H1 (cell line): ENCODE results near the gene ANKRD24. TPM values are rescaled to one million over a fixed set of nuclear protein-coding genes. Genes with fewer than 3 reads are reported as not detected.

Source experiments
- CTCF ChIA-PET: fragments of 300-600 bp; sonication (Branson Sonifier 250); formaldehyde crosslinking; loops from one replicate; lab custom pipeline; 2021; ENCODE audit not compliant: partially characterized antibody; lab: Charles Lee
- POLR2A ChIA-PET: fragments of 300-600 bp; sonication (Branson Sonifier 250); formaldehyde crosslinking; loops from one replicate; lab custom pipeline; 2021; ENCODE audit warnings: inconsistent platforms; ENCODE audit not compliant: partially characterized antibody; lab: Charles Lee
- DNase-seq, 2 experiments: peaks; one replicate each; pipeline versions ENCODE4 v3.0.0 to v3.0.0-alpha.2; 2010 to 2022; ENCODE audit warnings: low spot score in 2 of 2, low read depth in 1 of 2, mixed read lengths in 1 of 2
- FAIRE-seq: peaks from 2 replicates; lab custom pipeline; 2011; peaks lifted over from hg19 to GRCh38; lab: Jason Lieb, UNC
- H2AFZ ChIP-seq: 2 replicates; pipeline ENCODE4 v1.8.1; 2012; ENCODE audit warnings: low read length, inconsistent platforms
- H2AK5ac ChIP-seq: 2 replicates; pipeline ENCODE4 v1.6.1; 2013; ENCODE audit warnings: low read depth, low read length
- H2BK120ac ChIP-seq: replicated peaks from 2 replicates; pipeline ENCODE3; 2013; ENCODE audit warnings: low read depth, low read length, inconsistent platforms
- H2BK12ac ChIP-seq: 2 replicates; pipeline ENCODE4 v1.6.1; 2013; ENCODE audit warnings: low read depth, low read length
- H2BK15ac ChIP-seq: 2 replicates; pipeline ENCODE4 v1.6.1; 2013; ENCODE audit warnings: low read length
- H2BK20ac ChIP-seq: 2 replicates; pipeline ENCODE4 v1.6.1; 2013; ENCODE audit warnings: low read length
- H2BK5ac ChIP-seq: 2 replicates; pipeline ENCODE4 v1.6.1; 2013; ENCODE audit warnings: low read depth, low read length
- H3K14ac ChIP-seq: 2 replicates; pipeline ENCODE4 v1.6.1; 2013; ENCODE audit warnings: inconsistent platforms; ENCODE audit not compliant: insufficient read length
- H3K18ac ChIP-seq: 2 replicates; pipeline ENCODE4 v1.6.1; 2013; ENCODE audit warnings: low read length; ENCODE audit errors: extremely low read depth
- H3K23ac ChIP-seq: 2 replicates; pipeline ENCODE4 v1.6.1; 2013; ENCODE audit warnings: inconsistent platforms; ENCODE audit not compliant: insufficient read length
- H3K23me2 ChIP-seq: 2 replicates; pipeline ENCODE4 v1.6.1; 2013; ENCODE audit warnings: low read depth, low read length
- H3K27ac ChIP-seq: 2 replicates; pipeline ENCODE4 v1.6.1; 2011; ENCODE audit warnings: low read depth, low read length, inconsistent platforms
- H3K27me3 ChIP-seq, 4 experiments: replicated peaks in 1 of 4; 1 replicate in 1 of 4; 2 replicates in 3 of 4; pipeline versions ENCODE4 v1.6.1 to v1.8.1; 2011 to 2013; ENCODE audit warnings: low read length in 3 of 4, mild to moderate bottlenecking in 3 of 4, inconsistent platforms in 2 of 4, mixed read lengths in 2 of 4, moderate library complexity in 1 of 4; ENCODE audit not compliant: control insufficient read depth in 3 of 4, insufficient read depth in 3 of 4; ENCODE audit errors: extremely low read depth in 1 of 4
- H3K36me3 ChIP-seq, 4 experiments: 2 replicates each; pipeline versions ENCODE4 v1.6.1 to v1.8.1; 2011 to 2013; ENCODE audit warnings: mild to moderate bottlenecking in 4 of 4, low read length in 3 of 4, moderate library complexity in 2 of 4, control low read depth in 1 of 4, inconsistent platforms in 1 of 4; ENCODE audit not compliant: insufficient read depth in 4 of 4, control insufficient read depth in 2 of 4
- H3K4ac ChIP-seq: replicated peaks from 2 replicates; pipeline ENCODE3; 2013; ENCODE audit warnings: low read length, low read depth, mixed read lengths, inconsistent platforms; ENCODE audit not compliant: insufficient read length
- H3K4me1 ChIP-seq, 4 experiments: replicated peaks in 1 of 4; 1 replicate in 1 of 4; 2 replicates in 3 of 4; pipeline versions ENCODE4 v1.6.1 to v1.8.1; 2011 to 2013; ENCODE audit warnings: low read length in 3 of 4, inconsistent platforms in 2 of 4, mixed read lengths in 1 of 4; ENCODE audit not compliant: insufficient read depth in 4 of 4, control insufficient read depth in 3 of 4
- H3K4me2 ChIP-seq, 2 experiments: 2 replicates each; pipeline versions ENCODE4 v1.6.1 to v1.8.1; 2011 to 2013; ENCODE audit warnings: low read depth in 2 of 2, low read length in 2 of 2, control low read depth in 1 of 2, inconsistent platforms in 1 of 2, mild to moderate bottlenecking in 1 of 2; ENCODE audit not compliant: insufficient read depth in 1 of 2
- H3K4me3 ChIP-seq, 4 experiments: fragments of 200-600, 300-600 bp in 1 of 4; sonication (generic), shearing (Covaris generic), sonication (Bioruptor Twin) in 1 of 4; 2 replicates each; pipeline versions ENCODE4 v1.5.1 to v1.8.1; 2011 to 2016; ENCODE audit warnings: low read length in 4 of 4, low read depth in 3 of 4, control low read depth in 2 of 4, inconsistent platforms in 2 of 4, mild to moderate bottlenecking in 2 of 4, mixed read lengths in 1 of 4, moderate library complexity in 1 of 4; ENCODE audit not compliant: insufficient read depth in 2 of 4; ENCODE audit errors: extremely low read depth in 1 of 4
- H3K56ac ChIP-seq: replicated peaks from 2 replicates; pipeline ENCODE3; 2013; ENCODE audit warnings: low read depth, mild to moderate bottlenecking, mixed read lengths, low read length, inconsistent platforms; ENCODE audit not compliant: insufficient read length
- H3K79me1 ChIP-seq: 2 replicates; pipeline ENCODE4 v1.6.1; 2013; ENCODE audit warnings: low read depth, low read length, control low read depth
- H3K79me2 ChIP-seq, 2 experiments: 2 replicates each; pipeline versions ENCODE4 v1.6.1 to v1.8.1; 2012 to 2013; ENCODE audit warnings: low read length in 2 of 2, mild to moderate bottlenecking in 2 of 2, inconsistent platforms in 1 of 2; ENCODE audit not compliant: insufficient read depth in 2 of 2, control insufficient read depth in 1 of 2
- H3K9ac ChIP-seq, 4 experiments: replicated peaks in 1 of 4; 1 replicate in 1 of 4; 2 replicates in 3 of 4; pipeline versions ENCODE4 v1.6.1 to v1.8.1; 2011 to 2013; ENCODE audit warnings: low read depth in 3 of 4, low read length in 3 of 4, control low read depth in 2 of 4, mild to moderate bottlenecking in 2 of 4, moderate library complexity in 2 of 4, inconsistent platforms in 1 of 4; ENCODE audit errors: extremely low read depth in 1 of 4
- H3K9me3 ChIP-seq, 2 experiments: 2 replicates each; pipeline versions ENCODE4 v1.6.1 to v1.8.1; 2012 to 2013; ENCODE audit warnings: mild to moderate bottlenecking in 2 of 2, moderate library complexity in 2 of 2, control low read depth in 1 of 2, inconsistent platforms in 1 of 2, low read depth in 1 of 2, low read length in 1 of 2, mixed read lengths in 1 of 2; ENCODE audit not compliant: insufficient read depth in 2 of 2
- H4K20me1 ChIP-seq, 2 experiments: replicated peaks in 1 of 2; 2 replicates each; pipeline versions ENCODE3 to v1.8.1; 2011 to 2013; ENCODE audit warnings: inconsistent platforms in 2 of 2, low read length in 2 of 2, mild to moderate bottlenecking in 1 of 2; ENCODE audit not compliant: insufficient read depth in 2 of 2, control insufficient read depth in 1 of 2
- H4K5ac ChIP-seq: 2 replicates; pipeline ENCODE4 v1.6.1; 2013; ENCODE audit warnings: low read length, low read depth, mixed read lengths, inconsistent platforms; ENCODE audit not compliant: insufficient read length
- H4K8ac ChIP-seq: 2 replicates; pipeline ENCODE4 v1.8.0; 2013; ENCODE audit warnings: mild to moderate bottlenecking, moderate library complexity, low read length, inconsistent platforms; ENCODE audit not compliant: insufficient read depth; ENCODE audit errors: extremely low read depth
- H4K91ac ChIP-seq: replicated peaks from 2 replicates; pipeline ENCODE3; 2013; ENCODE audit warnings: low read length, mixed read lengths, inconsistent platforms; ENCODE audit not compliant: insufficient read length
- ASH2L ChIP-seq: fragments of 200-600, 300-600 bp; sonication (generic); IDR thresholded peaks from one replicate; pipeline ENCODE4 v1.7.1; 2017; ENCODE audit warnings: low read length
- FOSL1 ChIP-seq: IDR thresholded peaks from 2 replicates; pipeline ENCODE4 v1.6.1; 2011; ENCODE audit warnings: mild to moderate bottlenecking, low read depth, low read length, moderate library complexity; ENCODE audit not compliant: insufficient read depth
- GTF2F1 ChIP-seq: IDR thresholded peaks from 2 replicates; pipeline ENCODE4 v1.6.1; 2012; ENCODE audit warnings: low read depth, low read length, improper control_type of control experiment, borderline replicate concordance
- MAX ChIP-seq: IDR thresholded peaks from 2 replicates; pipeline ENCODE4 v1.6.1; 2012; ENCODE audit warnings: inconsistent platforms
- NRF1 ChIP-seq: IDR thresholded peaks from 2 replicates; pipeline ENCODE4 v1.6.1; 2011; ENCODE audit warnings: mild to moderate bottlenecking, low read depth, low read length, improper control_type of control experiment
- POLR2A ChIP-seq, 2 experiments: IDR thresholded peaks; 1 replicate in 1 of 2; 2 replicates in 1 of 2; pipeline ENCODE4 v1.6.1; 2011; ENCODE audit warnings: low read depth in 2 of 2, low read length in 2 of 2, mild to moderate bottlenecking in 2 of 2; ENCODE audit errors: control extremely low read depth in 1 of 2
- RAD21 ChIP-seq, 2 experiments: IDR thresholded peaks in 1 of 2; conservative IDR thresholded peaks in 1 of 2; 2 replicates each; pipeline ENCODE4 v1.6.1; 2011; ENCODE audit warnings: low read depth in 2 of 2, low read length in 2 of 2, improper control_type of control experiment in 1 of 2, inconsistent platforms in 1 of 2, mild to moderate bottlenecking in 1 of 2, moderate library complexity in 1 of 2
- RBBP5 ChIP-seq: IDR thresholded peaks from 2 replicates; pipeline ENCODE4 v1.7.1; 2012; ENCODE audit warnings: low read depth, mild to moderate bottlenecking, inconsistent platforms, low read length, moderate library complexity, borderline replicate concordance
- SIN3A ChIP-seq, 2 experiments: IDR thresholded peaks in 1 of 2; conservative IDR thresholded peaks in 1 of 2; 2 replicates each; pipeline ENCODE4 v1.6.1; 2011 to 2012; ENCODE audit warnings: low read length in 2 of 2, improper control_type of control experiment in 1 of 2, low read depth in 1 of 2, mild to moderate bottlenecking in 1 of 2
- SP4 ChIP-seq: IDR thresholded peaks from 2 replicates; pipeline ENCODE4 v1.6.1; 2012; ENCODE audit warnings: low read length, inconsistent platforms
- TAF7 ChIP-seq: optimal IDR thresholded peaks from 2 replicates; pipeline ENCODE3; 2011; ENCODE audit warnings: low read depth, mild to moderate bottlenecking, inconsistent platforms, low read length, moderate library complexity, borderline replicate concordance
- YY1 ChIP-seq: IDR thresholded peaks from 2 replicates; pipeline ENCODE4 v1.6.1; 2011; ENCODE audit warnings: low read depth, mild to moderate bottlenecking, low read length
- WGBS, 2 experiments: shearing (Covaris generic) in 1 of 2; methylation state at CpG; one replicate each; pipeline versions ENCODE4 v1.1.6 to v1.1.7; 2013 to 2015; ENCODE audit warnings: low lambda C conversion rate in 2 of 2, mixed read lengths in 2 of 2, inconsistent platforms in 1 of 2, low coverage in 1 of 2, missing lambda C conversion rate in 1 of 2; ENCODE audit not compliant: insufficient replicate concordance in 2 of 2, insufficient coverage in 1 of 2, insufficient read length in 1 of 2; ENCODE audit errors: extremely low coverage in 1 of 2, missing lambda C conversion rate in 1 of 2; 5-methylcytosine and 5-hydroxymethylcytosine counted together
- polyA plus RNA-seq, 7 experiments: library from polyadenylated mRNA; depleted of rRNA in 3 of 7; stranded (reverse) in 5 of 7; unstranded in 2 of 7; fragments of >200 nt in 5 of 7; fragments of 200-250 nt in 2 of 7; gene quantifications; 1 replicate in 5 of 7; 2 replicates in 1 of 7; 4 replicates in 1 of 7; pipeline versions ENCODE4 v1.2.1 to v1.2.3, GENCODE V29; 2011 to 2013; ENCODE audit warnings: missing spikeins in 2 of 7, mixed read lengths in 2 of 7
- total RNA-seq: library from RNA; stranded (reverse); fragmentation: NEBNext Ultra II Directional; extraction: Animal tissue kit (Norgen Biotek cat#: 25700); gene quantifications from 2 replicates; pipeline ENCODE4 v1.2.1, GENCODE V29; 2021

Gene ANKRD24
- total and polyA plus RNA-seq, 2 of the 8 experiments (the other 6 are each of a cell fraction or from before 2014, with no cell fraction given): 7.6 to 14.1 TPM

- no peak overlapping the region for H2BK120ac ChIP-seq
- DNase-seq: no peak
- no peak overlapping the region for H4K5ac ChIP-seq
- FAIRE-seq: no peak
- no peak overlapping the region for H3K18ac ChIP-seq
- no peak overlapping the region for H3K4ac ChIP-seq
- peaks cover 0 to 2% of the 10 kb centered on the region in 2 experiments for H4K20me1 ChIP-seq
- no peak overlapping the region for H3K9ac ChIP-seq
- H4K8ac ChIP-seq: no peak overlapping the region
- H2BK15ac ChIP-seq: no peak overlapping the region
- H3K27me3 ChIP-seq: no peaks in the 10 kb centered on the region
- no peak overlapping the region for H2BK20ac ChIP-seq
- no peak overlapping the region for H4K91ac ChIP-seq
- no peaks in the 10 kb centered on the region for H3K23me2 ChIP-seq
- H2AFZ ChIP-seq: no peak overlapping the region
- H2BK5ac ChIP-seq: no peak overlapping the region
- CTCF ChIA-PET: interaction anchor here (1.4 to 2.3 kb wide), 2 partner anchors 21 to 29 kb away, joined by 3 to 6 read pairs; no protein-coding TSS in a partner anchor
- H3K9me3 ChIP-seq: peaks cover 0 to 2% of the 10 kb centered on the region in 2 experiments; a peak in 1 of 4 replicates
- POLR2A ChIA-PET: no interaction called here
- H2AK5ac ChIP-seq: no peak overlapping the region
- no peaks in the 10 kb centered on the region for H3K79me2 ChIP-seq
- no peak overlapping the region for H3K4me2 ChIP-seq
- no peak overlapping the region for H3K4me3 ChIP-seq
- H3K56ac ChIP-seq: no peak overlapping the region
- no peak overlapping the region for H3K27ac ChIP-seq
- no peak overlapping the region for H2BK12ac ChIP-seq
- no peaks in the 10 kb centered on the region; a peak in 1 of 7 replicates for H3K4me1 ChIP-seq
- 89% methylated on average over 1 of the region's 3 CpGs; no CpG with 5 or more reads in 1 of the 2 experiments for WGBS, 2 experiments
- no peak overlapping the region for H3K14ac ChIP-seq
- H3K36me3 ChIP-seq: peaks cover 0 to 4% (median 0%) of the 10 kb centered on the region in 4 experiments; a peak in 1 of 8 replicates
- H3K79me1 ChIP-seq: no peaks in the 10 kb centered on the region
- H3K23ac ChIP-seq: no peak overlapping the region
- no peak for TF ChIP-seq MAX
- TF ChIP-seq GTF2F1: no peak
- no peak for TF ChIP-seq YY1
- no peak for TF ChIP-seq SP4
- TF ChIP-seq RBBP5: no peak
- no peak for TF ChIP-seq NRF1
- TF ChIP-seq RAD21 (IDR thresholded peaks at IDR 0.05 in 1 of 2, conservative IDR thresholded peaks at IDR 0.05 in 1 of 2; ENCODE audit: low read depth in 2 of 2, low read length in 2 of 2): no peak
- TF ChIP-seq POLR2A (IDR thresholded peaks at IDR 0.05; ENCODE audit: control extremely low read depth in 1 of 2, low read depth in 2 of 2, low read length in 2 of 2): no peak
- no peak for TF ChIP-seq ASH2L
- TF ChIP-seq FOSL1: no peak
- TF ChIP-seq SIN3A (conservative IDR thresholded peaks at IDR 0.05 in 1 of 2, IDR thresholded peaks at IDR 0.05 in 1 of 2; ENCODE audit: low read depth in 1 of 2, low read length in 2 of 2): no peak
- no peak for TF ChIP-seq TAF7
Observed at GRCh38 chr19:4213116-4213515, 30.6 kb downstream of the ANKRD24 start.
